GM12873 (cell line): ENCODE measurements around the gene CLDN14.

Experiments used
- TF ChIP-seq, protein P1 (sequence below): IDR thresholded peaks from 2 replicates; pipeline ENCODE4 v1.5.1; 2012; ENCODE audit warnings: low read depth, mild to moderate bottlenecking, moderate library complexity, low read length, control low read depth; ENCODE audit not compliant: insufficient read depth; ENCODE audit errors: missing control alignments

Gene CLDN14

GRCh38 chr21:36486246-36486645, 6.3 kb upstream of the CLDN14 start:
- TF ChIP-seq, protein P1, sequence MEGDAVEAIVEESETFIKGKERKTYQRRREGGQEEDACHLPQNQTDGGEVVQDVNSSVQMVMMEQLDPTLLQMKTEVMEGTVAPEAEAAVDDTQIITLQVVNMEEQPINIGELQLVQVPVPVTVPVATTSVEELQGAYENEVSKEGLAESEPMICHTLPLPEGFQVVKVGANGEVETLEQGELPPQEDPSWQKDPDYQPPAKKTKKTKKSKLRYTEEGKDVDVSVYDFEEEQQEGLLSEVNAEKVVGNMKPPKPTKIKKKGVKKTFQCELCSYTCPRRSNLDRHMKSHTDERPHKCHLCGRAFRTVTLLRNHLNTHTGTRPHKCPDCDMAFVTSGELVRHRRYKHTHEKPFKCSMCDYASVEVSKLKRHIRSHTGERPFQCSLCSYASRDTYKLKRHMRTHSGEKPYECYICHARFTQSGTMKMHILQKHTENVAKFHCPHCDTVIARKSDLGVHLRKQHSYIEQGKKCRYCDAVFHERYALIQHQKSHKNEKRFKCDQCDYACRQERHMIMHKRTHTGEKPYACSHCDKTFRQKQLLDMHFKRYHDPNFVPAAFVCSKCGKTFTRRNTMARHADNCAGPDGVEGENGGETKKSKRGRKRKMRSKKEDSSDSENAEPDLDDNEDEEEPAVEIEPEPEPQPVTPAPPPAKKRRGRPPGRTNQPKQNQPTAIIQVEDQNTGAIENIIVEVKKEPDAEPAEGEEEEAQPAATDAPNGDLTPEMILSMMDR = no peak

DNA sequence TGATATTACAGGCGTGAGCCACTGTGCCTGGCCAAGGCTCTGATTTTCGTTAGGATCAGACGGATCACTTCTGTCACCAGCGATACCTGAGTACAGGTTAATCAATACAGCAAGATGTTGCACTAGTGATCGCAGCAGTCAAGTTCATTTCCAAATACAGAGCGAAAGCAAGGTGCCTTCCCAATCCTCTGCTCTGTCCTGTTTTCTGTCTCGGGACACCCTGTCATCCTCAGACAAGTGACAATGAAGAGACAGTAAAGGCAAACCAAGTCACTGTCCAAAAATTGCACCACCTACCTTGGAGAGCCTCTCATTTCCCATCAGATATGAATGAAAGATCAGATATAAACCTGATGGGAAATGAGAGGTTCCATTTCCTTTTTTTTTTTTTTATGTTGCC, 5.6 kb upstream of the CLDN14 start:
- TF ChIP-seq, protein P1 = no peak

- TF ChIP-seq, protein P1 = no peak
Measured at GRCh38 chr21:36483095-36483494, 3.2 kb upstream of the CLDN14 start.

DNA sequence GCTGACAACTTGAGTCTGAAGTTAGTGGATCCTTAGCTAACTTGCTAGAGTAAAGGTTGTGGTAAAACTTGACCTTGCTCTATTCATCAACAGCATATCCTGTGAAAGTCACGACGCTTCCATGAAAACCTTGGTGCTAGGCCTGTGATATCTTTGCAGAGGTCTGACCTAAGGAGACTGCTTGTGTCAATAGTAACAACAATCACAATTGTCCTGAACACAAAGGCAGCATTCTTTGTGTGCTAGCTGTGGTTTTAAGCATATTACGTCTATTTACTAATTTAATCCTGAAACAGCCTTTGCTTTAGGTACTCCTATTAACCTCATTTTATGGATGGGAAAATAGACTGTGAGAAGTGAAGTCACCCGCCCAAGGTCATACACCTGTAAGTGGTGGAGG, 2.8 kb upstream of the CLDN14 start:
- TF ChIP-seq, protein P1 = no peak

DNA sequence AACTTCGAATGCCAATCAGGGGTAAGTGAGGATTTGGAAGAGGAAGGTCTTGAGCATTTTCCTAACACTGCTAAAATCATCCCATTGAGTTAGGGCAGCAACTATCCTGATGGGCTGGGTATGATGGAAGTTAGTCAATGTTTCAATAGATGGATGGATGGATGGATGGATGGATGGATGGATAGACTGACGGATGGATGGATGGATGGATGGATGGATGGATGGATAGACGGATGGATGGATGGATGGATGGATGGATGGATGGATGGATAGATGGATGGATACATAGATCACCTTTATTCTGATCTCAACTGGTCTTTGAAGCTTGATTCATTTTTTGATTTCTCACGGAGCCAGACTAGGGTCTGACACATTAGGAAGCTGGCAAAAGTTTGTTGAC, 2.3 kb upstream of the CLDN14 start:
- TF ChIP-seq, protein P1 = no peak

DNA sequence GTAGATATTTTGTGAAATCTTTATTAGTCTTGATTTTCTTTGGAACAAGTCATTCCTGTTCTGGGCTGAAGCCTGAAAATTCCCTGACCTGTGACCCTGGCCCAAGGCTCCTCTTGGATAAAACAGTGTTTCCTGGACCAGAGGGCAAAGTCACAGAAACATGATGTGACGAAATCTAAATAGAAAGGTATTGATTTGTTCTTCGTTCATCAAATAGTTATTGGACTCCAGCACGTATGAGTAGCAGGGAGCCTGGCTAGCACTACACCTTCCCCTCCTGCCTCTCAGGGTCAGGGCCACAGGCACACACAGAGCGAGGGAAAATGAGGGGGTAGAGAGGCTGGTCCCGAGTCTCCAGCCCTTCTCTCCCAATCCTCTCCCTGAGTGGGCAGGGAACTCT, 1.7 kb upstream of the CLDN14 start:
- TF ChIP-seq, protein P1 = no peak

- TF ChIP-seq, protein P1 = no peak
Measured at GRCh38 chr21:36480618-36481017, 696 bp upstream of the CLDN14 start.
